Stimulated activated CD4-positive, alpha-beta T cell treated with anti-CD3 and anti-CD28 coated beads, Interleukin-4, amount 100 ng/mL, for 1 hour (primary cell): ENCODE measurements around the gene SNAPC4.
A peak's percentile ranks its signal among the peaks of the same experiment; 100 is the strongest.

ENCODE experiments used
- DNase-seq: peaks from one replicate; pipeline ENCODE4 v3.0.0-alpha.2; 2020

The SNAPC4 gene

DNA sequence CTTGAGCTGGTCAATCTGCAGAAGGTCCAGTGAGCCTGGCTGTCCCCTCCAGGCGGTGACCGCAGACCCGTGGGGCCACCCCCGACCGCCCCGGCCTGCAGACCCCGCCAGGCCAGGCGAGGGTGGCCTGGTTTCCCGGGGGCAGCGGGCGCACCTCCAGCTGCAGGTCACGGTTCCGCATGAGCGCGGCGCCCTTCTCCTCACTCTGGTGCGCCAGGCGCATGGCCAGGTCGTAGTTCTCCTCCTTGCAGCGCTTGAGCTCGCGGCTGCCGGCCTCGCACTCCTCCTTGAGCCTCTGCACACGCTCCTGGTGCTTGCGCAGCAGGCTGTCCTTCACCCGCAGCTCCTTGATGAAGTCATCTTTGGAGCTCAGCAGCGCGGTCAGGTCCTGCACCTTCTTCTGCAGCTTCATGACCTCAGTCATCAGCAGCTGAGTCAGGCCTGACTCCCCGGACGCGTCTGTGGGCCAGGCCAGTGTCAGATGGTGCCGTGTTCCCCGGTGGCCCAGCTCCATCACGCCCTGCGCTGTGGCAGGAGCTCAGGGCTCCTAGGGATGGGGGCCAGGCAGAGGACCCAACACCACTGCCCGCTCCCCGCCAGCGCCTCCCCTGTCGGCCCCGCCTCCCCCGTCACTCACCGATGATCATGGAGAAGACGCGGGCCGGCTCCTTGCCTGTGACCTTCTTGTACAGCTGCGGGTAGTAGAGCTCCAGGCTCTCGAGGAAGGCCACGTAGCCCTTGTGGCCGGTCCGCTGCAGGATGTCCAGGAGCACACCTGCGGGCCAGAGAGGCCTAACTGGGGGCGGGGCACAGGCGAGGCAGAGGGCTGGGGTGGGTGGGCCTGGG, 29.1 kb downstream of the SNAPC4 start:
- no peak for DNase-seq

DNA sequence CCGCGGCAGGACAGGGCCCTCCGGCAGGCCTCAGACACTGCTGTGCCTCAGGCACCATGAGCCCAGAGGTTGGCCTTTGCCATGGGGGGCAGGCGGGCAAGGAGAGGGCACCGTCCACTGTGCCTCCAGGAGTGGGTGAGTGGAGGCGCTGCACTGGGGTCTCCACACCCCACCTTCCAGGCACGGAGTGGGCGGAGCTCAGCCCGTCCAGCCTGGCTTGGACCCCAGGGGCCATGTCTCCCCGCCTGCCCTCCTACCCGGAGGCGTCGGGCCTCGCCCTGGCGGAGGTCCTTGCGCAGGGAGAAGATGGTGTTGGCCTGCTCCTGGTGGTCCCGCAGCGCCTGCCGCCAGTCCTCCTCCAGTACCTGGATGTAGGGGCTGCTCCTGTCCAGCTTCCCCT, 29.9 kb downstream of the SNAPC4 start:
- DNase-seq: no peak

DNA sequence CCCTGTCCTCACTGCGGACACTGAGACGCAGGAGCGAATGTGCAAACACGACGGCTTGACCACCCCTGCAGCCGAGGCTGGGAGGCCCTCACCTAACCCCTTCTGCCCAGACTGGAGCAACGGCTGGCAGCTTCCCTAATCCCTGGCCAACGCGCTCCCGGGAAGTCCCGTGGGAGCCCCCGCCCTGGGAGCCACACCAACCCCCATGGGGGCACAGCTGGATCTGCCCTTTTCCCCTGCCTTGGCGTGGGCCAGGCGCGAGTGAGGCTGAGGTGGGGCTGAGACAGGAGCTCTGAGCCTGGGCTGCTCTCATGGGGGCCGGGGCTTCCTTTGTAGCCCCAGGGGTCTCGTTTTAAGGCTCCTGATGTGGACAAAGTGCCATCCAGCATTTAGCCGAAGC, 31.8 kb downstream of the SNAPC4 start:
- no peak for DNase-seq

DNA sequence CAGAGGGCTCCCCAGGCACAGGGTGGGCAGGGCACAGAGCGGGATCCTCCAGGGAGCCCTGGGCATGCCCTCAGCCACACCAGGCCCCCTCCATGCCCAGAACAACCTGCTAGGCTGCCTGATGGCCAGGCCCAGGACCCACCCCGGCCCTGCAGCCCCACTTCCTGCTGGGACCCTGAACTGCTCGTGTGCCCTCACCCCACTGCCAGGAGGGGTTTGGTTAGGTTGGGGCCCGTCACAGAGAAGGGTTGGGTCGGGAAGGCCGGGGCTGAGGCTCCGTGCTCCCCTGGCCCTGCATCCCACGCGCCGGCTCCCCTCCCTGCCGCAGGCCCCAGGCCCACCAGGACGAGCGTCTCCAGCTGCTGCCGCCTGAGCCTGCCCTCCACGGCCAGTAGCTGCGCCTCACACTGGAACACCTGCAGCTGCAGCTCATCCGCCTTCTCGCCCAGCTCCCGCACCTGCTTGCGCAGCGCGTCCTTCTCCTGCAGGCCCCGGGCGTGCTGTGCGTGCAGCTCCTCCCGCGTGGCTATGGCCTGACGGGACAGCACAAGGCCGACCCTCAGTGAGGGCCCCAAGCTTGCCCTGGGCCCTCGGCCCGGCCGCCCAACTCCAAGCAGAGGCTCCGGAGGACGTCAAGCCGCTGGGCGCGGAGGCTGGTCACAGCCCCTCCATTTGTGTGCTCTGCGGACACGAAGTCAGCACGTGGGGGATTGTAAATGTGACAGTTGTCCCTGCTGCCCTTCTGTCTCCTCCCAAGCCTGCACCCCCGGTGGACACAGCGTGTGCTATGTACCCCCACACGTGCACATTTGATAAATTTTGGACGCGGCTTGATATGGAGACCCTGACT, 32.4 kb downstream of the SNAPC4 start:
- no peak for DNase-seq

DNA sequence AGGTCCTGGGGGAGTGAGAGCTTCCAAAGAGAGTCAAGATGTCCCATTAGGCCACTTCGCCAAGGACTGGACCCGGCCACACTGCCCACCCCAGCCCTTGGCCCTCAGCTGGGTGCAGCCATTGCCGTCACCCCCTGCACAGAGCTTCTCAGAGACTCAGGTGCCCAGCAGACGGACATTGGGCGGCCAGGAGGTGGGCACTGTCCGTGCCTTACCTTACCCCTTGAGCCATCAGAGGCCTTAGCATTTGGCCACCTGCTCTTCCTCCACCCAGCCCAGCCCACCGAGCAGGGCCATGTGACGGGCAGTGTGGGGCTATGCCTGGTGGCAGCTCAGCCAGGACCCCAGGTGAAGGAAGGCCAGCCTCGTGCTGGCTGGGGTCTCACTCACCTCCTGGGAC, 33.1 kb downstream of the SNAPC4 start:
- DNase-seq: no peak

DNA sequence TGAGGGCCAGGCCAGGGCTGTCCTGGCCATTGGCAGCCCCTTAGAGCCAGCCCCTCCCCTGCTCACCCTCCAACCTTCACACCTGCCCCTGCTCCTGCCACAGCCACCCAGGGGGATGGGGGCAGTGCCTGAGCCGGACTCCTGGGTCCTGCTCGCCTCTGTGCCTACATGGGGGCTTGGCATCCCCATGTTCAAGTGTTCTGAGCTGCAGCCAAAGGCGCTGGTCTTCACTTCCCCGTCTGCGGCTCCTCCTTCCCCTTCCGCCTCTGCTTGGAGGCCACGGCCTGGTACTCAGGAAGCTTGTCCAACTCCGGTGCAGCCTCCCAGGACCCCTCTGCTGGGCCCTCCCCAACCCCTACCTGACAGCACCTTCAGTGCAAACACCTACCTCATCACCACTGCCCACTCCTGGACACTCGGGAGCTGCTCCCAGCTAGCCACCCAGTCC, 34.2 kb downstream of the SNAPC4 start:
- no peak for DNase-seq

DNA sequence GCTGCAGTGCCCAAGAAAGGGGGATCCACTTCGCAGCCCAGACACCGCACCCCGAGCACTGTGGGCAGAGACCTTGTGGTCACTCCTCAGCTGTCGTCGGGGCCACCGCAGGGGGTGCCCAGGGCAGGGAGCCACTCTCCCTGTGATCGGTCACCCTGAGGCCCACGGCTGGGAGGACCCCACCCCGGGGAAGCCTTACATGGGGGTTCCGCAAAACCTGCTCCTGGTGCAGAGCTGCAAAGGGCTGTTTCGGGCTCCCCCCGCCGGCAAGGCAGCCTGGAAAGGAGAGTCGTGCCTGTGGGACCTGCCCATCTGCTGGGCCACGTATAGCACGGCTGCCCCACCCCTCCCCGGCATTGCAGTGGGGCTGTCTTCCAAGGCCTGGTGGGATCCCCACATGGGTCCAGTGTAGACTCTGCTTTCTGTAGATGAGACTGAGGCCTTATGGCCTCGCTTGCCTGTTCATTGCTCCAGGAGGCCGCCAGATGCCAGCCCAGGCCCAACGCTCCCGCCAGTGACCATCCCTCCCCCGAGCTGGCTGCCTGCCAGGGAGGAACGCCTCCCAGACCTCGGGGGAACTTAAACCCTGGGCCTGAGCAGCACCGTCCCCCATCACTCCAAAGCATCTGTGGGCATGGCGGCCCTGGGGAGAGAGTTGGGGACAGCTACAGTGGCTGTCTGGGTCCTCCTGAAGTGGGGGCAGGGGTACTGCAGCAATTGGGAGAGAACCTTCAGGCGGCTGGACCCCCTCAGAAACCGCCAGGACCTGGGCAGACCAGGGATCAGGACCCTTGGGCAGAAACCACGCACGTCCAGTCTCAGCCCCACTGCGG, 34.8 kb downstream of the SNAPC4 start:
- DNase-seq: no peak

DNA sequence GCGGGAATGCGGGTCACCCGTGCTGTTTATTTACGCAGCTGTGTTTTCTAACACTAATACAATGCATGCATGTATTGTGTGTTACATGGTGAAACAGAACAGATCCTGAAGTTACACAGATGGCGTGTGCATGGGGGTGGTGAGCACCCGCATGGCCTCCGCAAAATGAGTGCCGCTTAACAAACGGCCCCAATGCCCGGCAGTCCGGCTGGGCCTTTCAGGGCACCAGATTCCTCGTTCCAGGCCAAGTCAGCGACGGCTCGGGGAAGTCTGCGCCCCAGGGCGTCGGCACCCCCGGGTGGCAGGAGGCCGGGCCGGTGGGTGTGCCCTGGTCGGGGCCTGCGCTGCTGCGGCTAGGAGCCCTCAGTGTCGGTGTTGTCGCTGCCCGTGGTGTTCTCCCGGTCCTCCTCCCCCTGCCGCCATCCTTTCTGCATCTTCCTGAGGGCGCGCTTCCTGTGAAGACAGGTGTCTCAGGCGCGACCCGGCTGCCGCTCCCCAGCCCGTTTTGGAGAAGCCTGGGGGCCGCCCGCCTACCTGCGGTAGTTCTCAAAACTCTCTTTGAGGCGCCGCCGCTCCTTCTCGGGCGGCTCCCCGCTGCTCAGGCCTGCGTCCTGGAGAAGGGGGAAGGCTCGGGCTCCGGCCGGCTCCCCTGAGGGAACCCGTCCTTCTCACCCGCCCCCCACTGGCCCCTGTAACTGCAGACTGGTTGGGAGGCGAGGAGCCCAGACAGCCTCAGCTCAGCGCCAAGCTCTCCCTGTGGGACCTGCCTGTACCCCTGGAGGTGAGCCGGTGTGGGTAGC, 35.8 kb downstream of the SNAPC4 start:
- DNase-seq: no peak

DNA sequence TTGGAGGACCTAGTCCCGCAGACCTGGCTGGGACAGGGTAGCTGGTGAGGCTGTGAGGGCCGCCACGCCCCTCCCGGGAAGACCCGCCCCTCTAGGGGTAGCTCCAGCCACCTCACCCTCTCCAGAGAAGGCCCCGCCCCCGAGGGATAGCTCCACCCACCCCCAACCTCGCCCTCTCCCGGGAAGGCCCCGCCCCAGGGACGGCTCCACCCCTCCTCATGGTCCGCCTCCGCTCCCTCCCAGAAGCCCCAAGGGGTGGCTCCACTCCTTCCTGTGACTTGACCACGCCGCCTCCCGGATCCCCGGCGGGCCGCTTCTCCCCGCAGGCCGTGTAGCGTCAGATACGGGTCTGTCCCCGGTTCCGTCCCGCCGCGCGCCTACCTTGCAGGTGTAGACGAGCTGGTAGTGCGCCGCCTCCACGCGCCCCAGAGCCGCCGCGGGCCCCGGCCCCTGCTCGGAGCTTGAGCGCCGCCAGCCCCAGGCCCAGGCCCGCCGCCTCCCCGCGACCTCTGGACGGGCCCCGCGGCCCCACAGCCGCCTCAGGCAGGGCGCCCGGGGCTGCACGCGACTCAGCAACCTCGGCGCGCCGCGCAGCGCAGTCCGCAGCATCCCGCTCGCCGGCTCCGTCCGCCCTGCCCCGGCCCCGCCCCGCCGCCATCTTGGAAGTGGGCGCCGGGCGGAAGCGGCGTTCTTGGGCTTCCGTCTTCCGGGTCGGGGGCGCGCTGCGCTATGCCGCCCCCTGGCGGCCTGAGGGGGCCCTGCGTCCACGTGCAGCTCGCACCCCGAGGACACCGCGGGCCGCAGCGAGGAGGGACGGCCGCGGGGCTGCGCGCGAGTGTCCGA, 36.6 kb downstream of the SNAPC4 start, which contains the start of gene DNLZ:
TSS of gene DNLZ (minus strand) at position 639 of the 843 bp plus-strand sequence. CDS start at position 609, 30 bp downstream.
- DNase-seq: peak; percentile 96

DNA sequence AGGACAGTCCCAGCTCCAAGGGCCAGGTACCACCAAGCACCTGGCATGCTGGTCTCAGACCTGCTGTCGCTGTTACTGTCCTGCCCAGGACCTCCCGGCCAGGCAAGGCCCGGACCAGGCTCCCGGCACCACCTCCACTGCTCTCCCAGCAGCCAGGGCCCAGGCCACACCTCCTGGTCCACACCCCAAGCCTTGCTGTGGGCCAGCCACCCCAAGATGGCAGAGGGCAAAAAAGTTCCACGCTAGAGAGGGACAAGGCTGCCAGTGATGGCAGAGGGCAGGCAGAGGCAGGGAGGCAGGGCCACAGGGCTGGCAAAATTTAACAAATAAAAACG, 37.6 kb downstream of the SNAPC4 start:
- no peak for DNase-seq

DNA sequence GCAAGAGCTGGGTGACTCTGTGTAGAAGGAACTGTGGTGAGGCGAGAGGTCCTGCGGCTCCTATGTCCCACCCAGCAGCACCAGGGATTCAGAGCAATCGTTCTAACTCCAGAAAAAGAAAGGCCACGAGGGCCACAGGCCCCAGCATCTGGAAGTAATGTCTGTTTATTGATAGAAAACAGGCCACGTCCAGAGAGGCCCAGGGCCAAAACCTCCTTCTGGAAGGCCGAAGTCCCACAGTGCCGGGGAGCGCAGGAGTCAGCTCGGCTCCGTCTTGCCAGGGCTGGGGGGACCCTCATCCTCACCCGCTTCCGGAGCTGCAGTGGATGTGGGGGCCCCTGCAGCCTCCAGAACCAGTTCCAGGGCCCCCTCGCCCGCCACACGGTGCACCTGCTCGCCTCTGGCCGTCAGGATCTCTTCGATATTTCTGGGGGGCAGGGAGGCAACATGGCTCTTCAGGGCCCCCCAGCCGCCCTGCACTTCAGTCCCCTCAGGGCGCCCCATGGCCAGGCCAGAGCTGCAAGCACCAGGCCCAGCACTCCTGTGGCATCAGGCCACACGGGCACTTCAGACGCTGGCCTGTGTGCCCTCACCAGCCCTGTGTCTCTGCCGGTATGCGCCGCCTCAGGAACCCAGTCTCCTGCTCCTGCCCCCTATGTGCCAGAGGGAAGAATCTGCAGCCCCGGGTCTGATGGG, 38.1 kb downstream of the SNAPC4 start:
- no peak for DNase-seq

DNA sequence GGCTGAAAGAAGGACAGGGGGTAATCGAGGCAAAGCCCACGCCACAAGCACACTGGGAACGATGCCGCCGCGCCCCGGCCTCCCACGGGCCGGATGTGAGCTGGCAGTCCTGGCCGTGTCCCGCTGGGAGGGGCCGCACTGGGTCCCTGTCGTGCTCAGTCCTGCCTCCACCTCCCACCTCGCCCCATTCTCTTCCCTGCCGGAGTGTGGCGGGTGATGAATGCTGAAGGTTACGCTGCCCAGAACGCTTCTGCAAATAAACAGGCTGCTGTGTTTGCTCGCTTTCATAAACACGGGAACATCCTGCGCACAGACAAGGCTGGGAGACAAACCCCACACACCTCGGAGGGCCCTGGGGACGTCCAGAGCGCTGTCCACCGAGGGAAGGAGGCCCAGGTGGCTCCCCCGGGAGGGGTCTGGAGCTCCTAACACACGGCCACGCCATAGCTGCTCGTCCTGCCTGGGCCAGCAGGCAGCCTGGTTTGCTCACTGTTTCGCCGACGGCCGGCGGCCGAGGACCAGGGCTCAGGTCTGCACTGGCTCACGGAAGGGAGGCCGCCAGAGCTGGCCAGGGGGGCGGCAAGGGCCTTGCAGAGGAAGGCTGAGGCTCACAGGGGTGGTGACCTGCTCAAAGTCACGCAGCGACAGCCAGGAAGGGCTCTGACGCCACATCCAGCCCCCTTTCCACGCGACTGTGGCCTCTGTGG, 38.8 kb downstream of the SNAPC4 start:
- DNase-seq: no peak

DNA sequence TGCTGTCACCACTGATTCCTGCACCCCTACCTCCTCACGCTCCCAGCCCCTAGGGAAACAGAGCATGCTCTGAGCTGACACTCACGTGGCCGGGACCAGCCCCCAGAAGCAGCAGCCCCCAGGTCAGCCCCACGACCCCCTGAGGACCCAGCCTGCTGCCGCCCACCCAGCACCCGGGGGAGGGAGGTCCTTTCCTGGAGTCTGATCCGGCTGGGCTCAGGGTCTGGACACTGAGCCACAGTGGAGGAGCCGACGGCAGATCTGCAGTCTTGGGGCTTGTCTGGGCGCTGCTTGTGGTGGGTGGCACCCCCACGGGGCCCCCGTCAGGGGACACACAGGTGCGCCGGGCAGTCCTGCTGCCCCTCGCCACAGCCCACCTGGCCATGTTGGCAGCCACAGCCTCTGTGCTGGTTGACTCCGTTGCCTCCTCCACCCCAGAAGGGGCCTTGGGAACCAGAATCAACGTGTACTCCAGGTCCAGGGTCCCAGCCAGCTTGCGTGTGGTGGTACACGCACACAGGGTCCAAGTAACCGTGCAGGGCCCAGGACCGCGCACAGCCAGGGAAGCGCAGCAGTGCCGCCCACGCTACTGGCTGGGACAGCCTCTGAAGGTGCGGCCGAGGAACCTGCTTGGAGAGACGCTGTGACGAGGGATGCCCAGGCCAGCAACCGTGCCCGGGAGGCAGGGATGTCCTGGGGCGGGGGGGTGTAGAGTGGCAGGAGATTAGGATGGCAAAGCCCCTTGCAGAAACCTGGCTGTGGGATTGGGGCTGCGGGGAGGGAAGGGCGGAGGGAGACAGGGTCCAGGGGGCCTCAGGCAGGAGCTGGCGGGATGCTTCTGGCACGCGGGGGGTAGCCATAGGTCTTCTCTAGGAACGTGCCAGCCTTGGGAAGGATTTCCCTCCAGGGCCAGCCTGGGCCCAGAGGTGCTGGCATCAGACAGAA, 39.9 kb downstream of the SNAPC4 start:
- DNase-seq: no peak

DNA sequence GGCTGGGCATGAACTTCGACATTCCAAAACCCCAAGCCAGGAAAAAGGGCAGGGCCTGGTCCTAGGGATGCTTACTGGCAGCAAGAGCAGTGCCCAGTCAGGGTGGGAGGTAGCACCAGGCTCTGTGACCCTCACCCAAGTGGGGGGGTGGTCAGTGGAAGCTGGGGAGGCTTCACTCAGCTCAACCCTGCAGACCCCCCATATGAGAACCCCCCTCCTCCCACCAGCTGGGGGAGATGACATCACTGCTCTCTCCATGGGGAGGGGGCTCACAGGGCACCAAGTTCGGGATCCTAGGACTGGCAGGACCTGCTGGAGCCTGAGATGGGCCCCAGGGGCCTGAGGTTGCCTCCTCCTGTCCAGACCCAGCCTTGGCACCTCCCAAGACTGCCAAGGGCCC, 41.1 kb downstream of the SNAPC4 start:
- no peak for DNase-seq

DNA sequence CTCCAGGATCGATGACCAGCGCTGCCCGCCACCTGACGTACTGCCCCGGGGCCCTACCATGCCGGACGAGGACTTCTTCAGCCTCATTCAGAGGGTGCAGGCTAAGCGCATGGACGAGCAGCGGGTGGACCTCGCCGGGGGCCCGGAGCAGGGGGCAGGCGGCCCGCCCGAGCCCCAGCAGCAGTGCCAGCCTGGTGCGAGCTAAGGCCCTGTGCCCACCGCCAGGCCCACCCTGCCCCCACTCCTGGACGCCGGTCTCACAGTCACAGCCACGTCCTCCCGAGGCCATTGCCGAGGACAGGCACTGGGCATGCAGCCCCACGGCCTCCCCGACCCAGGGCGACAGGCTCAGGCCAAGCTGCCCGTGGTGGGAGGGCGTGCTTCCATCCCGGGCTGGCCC, 42.0 kb downstream of the SNAPC4 start:
- DNase-seq: no peak

DNA sequence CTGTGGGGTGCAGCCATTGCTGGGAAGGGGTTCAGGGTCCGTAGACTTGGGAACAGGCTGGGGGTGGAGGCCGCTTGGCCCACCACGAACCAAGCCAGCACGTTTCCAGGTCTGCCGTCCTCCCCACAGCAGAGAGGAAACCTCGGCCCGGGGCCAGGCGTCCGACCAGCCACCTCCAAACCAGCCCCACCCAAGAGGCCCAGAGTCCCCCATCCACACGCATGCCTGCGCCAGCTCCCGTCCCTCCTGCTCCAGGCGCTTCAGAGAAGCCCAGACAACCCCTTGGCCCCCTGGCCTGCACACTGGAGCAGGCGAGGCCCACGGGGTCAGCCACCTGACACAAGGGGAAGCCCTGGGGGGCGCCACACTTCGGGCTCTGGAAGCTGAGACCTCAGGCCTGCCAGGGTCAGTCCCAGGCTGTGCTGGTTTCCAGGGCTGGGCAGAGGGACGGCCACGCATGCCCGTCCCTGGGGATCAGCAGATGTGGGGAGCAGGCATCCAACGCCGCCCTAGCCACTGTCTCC, 42.7 kb downstream of the SNAPC4 start:
- DNase-seq: no peak

DNA sequence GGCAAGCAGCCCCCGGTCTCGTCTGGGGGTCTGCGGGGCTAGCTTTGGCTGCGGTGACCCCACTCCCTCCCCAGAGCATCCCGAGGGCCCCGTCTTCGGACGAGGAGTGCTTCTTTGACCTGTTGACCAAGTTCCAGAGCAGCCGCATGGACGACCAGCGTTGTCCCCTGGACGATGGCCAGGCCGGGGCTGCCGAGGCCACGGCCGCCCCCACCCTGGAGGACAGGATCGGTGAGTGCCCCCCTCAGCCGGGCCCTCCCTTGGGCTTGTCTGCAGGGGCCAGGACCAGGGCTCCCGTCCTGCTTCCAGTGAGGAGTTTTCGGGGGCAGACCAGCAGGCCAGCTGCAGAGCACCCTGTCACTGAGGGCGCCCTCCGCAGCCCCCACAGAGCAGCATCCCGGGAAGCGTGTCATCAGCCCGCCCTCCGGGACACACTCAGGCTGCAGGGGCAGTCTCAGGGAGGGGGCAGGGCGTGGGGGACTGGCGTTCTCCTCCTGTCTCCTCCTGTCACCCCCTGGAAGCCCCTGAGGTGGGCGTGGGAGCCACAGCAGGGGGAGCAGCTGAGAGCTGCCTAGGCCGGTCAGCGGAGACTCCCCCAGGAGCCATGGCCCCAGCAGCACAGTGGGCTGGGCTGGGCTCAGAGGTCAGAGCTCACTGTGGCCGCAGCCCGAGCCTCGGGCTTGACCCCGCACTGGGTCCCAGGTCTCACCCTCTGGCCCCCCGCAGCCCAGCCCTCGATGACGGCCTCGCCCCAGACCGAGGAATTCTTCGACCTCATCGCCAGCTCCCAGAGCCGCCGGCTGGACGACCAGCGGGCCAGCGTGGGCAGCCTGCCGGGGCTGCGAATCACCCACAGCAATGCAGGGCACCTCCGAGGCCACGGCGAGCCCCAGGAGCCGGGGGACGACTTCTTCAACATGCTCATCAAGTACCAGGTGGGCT, 44.1 kb downstream of the SNAPC4 start:
- no peak for DNase-seq
